PC-9 (cell line): ENCODE measurements around the gene SLC10A7. TPM values are rescaled to one million over a fixed set of nuclear protein-coding genes. Genes with fewer than 3 reads are reported as not detected.
A peak's percentile ranks its signal among the peaks of the same experiment; 100 is the strongest.

Experiments
- BruUV-seq: library from RNA; stranded (reverse); fragments of 400-500 nt; replicated peaks from 2 replicates; lab custom pipeline; 2021; lab: Mats Ljungman, UMichigan
- CTCF ChIA-PET: fragments of 300-600 bp; sonication (Branson Sonifier 250); formaldehyde crosslinking; loops from one replicate; lab custom pipeline; 2022; ENCODE audit warnings: antibody characterized with exemption; lab: Charles Lee
- POLR2A ChIA-PET: fragments of 300-600 bp; sonication (Branson Sonifier 250); formaldehyde crosslinking; loops from one replicate; lab custom pipeline; 2022; ENCODE audit warnings: antibody characterized with exemption; ENCODE audit not compliant: unreplicated experiment; lab: Charles Lee
- DNase-seq, 2 experiments: peaks; one replicate each; pipeline versions ENCODE4 v3.0.0 to v3.0.0-alpha.2; 2015 to 2022; ENCODE audit warnings: mixed read lengths in 1 of 2
- H2AFZ ChIP-seq: fragments of 200-600 bp; sonication (generic); 2 replicates; pipeline ENCODE4 v1.8.1; 2017; ENCODE audit warnings: antibody characterized with exemption
- H3F3A ChIP-seq: fragments of 200-600 bp; sonication (generic); 2 replicates; pipeline ENCODE4 v1.8.1; 2017; ENCODE audit warnings: antibody characterized with exemption, mild to moderate bottlenecking, low read depth; ENCODE audit not compliant: insufficient read depth
- H3K27ac ChIP-seq: fragments of 200-600 bp; sonication (generic); 2 replicates; pipeline ENCODE4 v1.6.1; 2016; ENCODE audit warnings: mixed run types
- H3K27me3 ChIP-seq: fragments of 200-600 bp; sonication (generic); 2 replicates; pipeline ENCODE4 v1.6.1; 2016; ENCODE audit warnings: low read depth, mixed run types; ENCODE audit not compliant: insufficient read depth
- H3K36me3 ChIP-seq: fragments of 200-600 bp; sonication (generic); 2 replicates; pipeline ENCODE4 v1.6.1; 2016; ENCODE audit warnings: low read depth, mixed run types
- H3K4me1 ChIP-seq: fragments of 200-600 bp; sonication (generic); replicated peaks from 2 replicates; pipeline ENCODE4 v1.6.1; 2016; ENCODE audit warnings: mixed run types; ENCODE audit not compliant: insufficient read depth
- H3K4me2 ChIP-seq: fragments of 200-600 bp; sonication (generic); 2 replicates; pipeline ENCODE4 v1.6.1; 2017; ENCODE audit warnings: mixed run types
- H3K4me3 ChIP-seq: fragments of 200-600 bp; sonication (generic); 2 replicates; pipeline ENCODE4 v1.6.1; 2016; ENCODE audit warnings: mixed run types
- H3K79me2 ChIP-seq: fragments of 200-600 bp; sonication (generic); 2 replicates; pipeline ENCODE4 v1.6.1; 2017; ENCODE audit warnings: low read depth, mixed run types
- H3K9me2 ChIP-seq: fragments of 200-600 bp; sonication (generic); 2 replicates; pipeline ENCODE4 v1.8.1; 2017; ENCODE audit warnings: mild to moderate bottlenecking; ENCODE audit not compliant: insufficient read depth
- H3K9me3 ChIP-seq: fragments of 200-600 bp; sonication (generic); 2 replicates; pipeline ENCODE4 v1.8.1; 2016; ENCODE audit warnings: low read depth; ENCODE audit not compliant: insufficient read depth
- H4K20me1 ChIP-seq: fragments of 200-600 bp; sonication (generic); 2 replicates; pipeline ENCODE4 v1.8.1; 2017; ENCODE audit not compliant: insufficient read depth
- CTCF ChIP-seq: fragments of 200-600 bp; sonication (generic); conservative IDR thresholded peaks from 2 replicates; pipeline ENCODE4 v1.6.1; 2017; ENCODE audit warnings: mixed run types, antibody characterized with exemption, mild to moderate bottlenecking, moderate library complexity
- EZH2 ChIP-seq: fragments of 200-600 bp; sonication (generic); IDR thresholded peaks from 2 replicates; pipeline ENCODE4 v1.8.0; 2017; ENCODE audit warnings: antibody characterized with exemption, low read depth
- intact Hi-C: fragments of 100-400 bp; cut with micrococcal nuclease; formaldehyde crosslinking; loops from one replicate; pipeline ENCODE4 v1.10.0; 2022; ENCODE audit not compliant: unreplicated experiment
- total RNA-seq: library from RNA; stranded (reverse); gene quantifications from 2 replicates; pipeline ENCODE4 v1.2.3, GENCODE V29; 2021

Gene SLC10A7
- total RNA-seq, 1 experiment from 2014 or later: 11.4 TPM

- no TSS peak for BruUV-seq
- H3K9me2 ChIP-seq: no peaks in the 10 kb centered on the region
- H3K4me3 ChIP-seq: no peak overlapping the region
- H4K20me1 ChIP-seq: no peaks in the 10 kb centered on the region
- peaks cover 11% of the 10 kb centered on the region; the same call in 1 of the 2 replicates for H3F3A ChIP-seq
- POLR2A ChIA-PET: no interaction called here
- no peaks in the 10 kb centered on the region for H3K9me3 ChIP-seq
- H3K27me3 ChIP-seq: no peaks in the 10 kb centered on the region
- peak in 1 of 2 experiments; percentile 73 for DNase-seq
- no peak overlapping the region for H3K27ac ChIP-seq
- intact Hi-C loops: loop anchor here (1.0 kb wide), 1 partner anchor 448 kb away; no protein-coding TSS in a partner anchor
- no peaks in the 10 kb centered on the region for H3K79me2 ChIP-seq
- CTCF ChIA-PET: no interaction called here
- H3K4me1 ChIP-seq: peaks cover 23% of the 10 kb centered on the region
- no peaks in the 10 kb centered on the region for H3K36me3 ChIP-seq
- TF ChIP-seq CTCF: no peak
- no peak for TF ChIP-seq EZH2
- H3K4me2 ChIP-seq: peak overlapping the region; percentile 16; the same call in 1 of the 2 replicates
- no peak overlapping the region for H2AFZ ChIP-seq
Observed at GRCh38 chr4:146255874-146256273, 265.9 kb downstream of the SLC10A7 start.

- ChIA-PET POLR2A (no interaction called here), CTCF (no interaction called here)
- Histone ChIP-seq H3K27me3 (no peaks in the 10 kb centered on the region), H3F3A (peaks cover 7% of the 10 kb centered on the region; the same call in 1 of the 2 replicates), H3K4me3 (no peak overlapping the region), H3K9me2 (no peaks in the 10 kb centered on the region), H2AFZ (no peak overlapping the region), H4K20me1 (no peaks in the 10 kb centered on the region), H3K36me3 (no peaks in the 10 kb centered on the region), H3K79me2 (no peaks in the 10 kb centered on the region), H3K4me1 (peaks cover 19% of the 10 kb centered on the region), H3K27ac (no peak overlapping the region), H3K4me2 (no peak overlapping the region), H3K9me3 (no peaks in the 10 kb centered on the region)
- BruUV-seq: no TSS peak
- intact Hi-C loops: no loop called here
- TF ChIP-seq EZH2 (no peak), CTCF (no peak)
- DNase-seq: no peak
Observed at GRCh38 chr4:146255463-146255862, 266.3 kb downstream of the SLC10A7 start.

GRCh38 chr4:146252969-146253611 is 268.6 kb downstream of the SLC10A7 start:
- no peaks in the 10 kb centered on the region for H3K9me3 ChIP-seq
- no TSS peak for BruUV-seq
- TF ChIP-seq EZH2: no peak
- TF ChIP-seq CTCF: no peak
- no peaks in the 10 kb centered on the region for H3F3A ChIP-seq
- no peaks in the 10 kb centered on the region for H3K9me2 ChIP-seq
- H2AFZ ChIP-seq: no peak overlapping the region
- DNase-seq: no peak
- no peak overlapping the region for H3K4me2 ChIP-seq
- CTCF ChIA-PET: no interaction called here
- H3K4me1 ChIP-seq: peaks cover 15% of the 10 kb centered on the region
- intact Hi-C loops: no loop called here
- POLR2A ChIA-PET: interaction anchor here (0.5 kb wide), 2 partner anchors 267 to 335 kb away, joined by 3 to 11 read pairs; no protein-coding TSS in a partner anchor
- no peaks in the 10 kb centered on the region for H3K79me2 ChIP-seq
- no peak overlapping the region for H3K27ac ChIP-seq
- H3K4me3 ChIP-seq: no peak overlapping the region
- no peaks in the 10 kb centered on the region for H3K36me3 ChIP-seq
- H4K20me1 ChIP-seq: no peaks in the 10 kb centered on the region
- H3K27me3 ChIP-seq: no peaks in the 10 kb centered on the region
